HG03139 (cell line): ENCODE measurements around the gene STARD3NL.

Experiments
- ATAC-seq: cut with Tn5 transposase; IDR thresholded peaks from one replicate; pipeline ENCODE4 v1.9.1; 2021; ENCODE audit not compliant: unreplicated experiment

The STARD3NL gene

DNA sequence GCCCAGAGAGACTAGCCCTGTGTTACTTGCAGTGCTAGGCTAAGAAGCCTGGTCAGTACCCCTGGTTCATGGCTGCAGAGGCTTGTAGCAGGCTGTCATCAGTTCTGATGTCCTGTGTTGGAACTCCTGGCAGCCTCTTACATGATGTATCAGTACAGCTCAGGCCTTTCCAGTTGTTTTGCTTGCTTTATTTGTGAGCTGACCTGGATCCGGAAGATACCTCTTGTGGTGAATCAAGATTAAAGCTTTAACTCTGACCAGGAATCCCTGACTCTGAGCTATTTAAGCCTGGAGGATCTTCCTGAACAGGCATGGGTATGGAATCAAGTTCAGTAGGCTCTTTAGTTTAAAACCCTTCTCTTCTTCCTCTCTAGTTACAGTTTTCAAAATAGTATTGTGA, 4.4 kb downstream of the STARD3NL start:
- no peak for ATAC-seq

DNA sequence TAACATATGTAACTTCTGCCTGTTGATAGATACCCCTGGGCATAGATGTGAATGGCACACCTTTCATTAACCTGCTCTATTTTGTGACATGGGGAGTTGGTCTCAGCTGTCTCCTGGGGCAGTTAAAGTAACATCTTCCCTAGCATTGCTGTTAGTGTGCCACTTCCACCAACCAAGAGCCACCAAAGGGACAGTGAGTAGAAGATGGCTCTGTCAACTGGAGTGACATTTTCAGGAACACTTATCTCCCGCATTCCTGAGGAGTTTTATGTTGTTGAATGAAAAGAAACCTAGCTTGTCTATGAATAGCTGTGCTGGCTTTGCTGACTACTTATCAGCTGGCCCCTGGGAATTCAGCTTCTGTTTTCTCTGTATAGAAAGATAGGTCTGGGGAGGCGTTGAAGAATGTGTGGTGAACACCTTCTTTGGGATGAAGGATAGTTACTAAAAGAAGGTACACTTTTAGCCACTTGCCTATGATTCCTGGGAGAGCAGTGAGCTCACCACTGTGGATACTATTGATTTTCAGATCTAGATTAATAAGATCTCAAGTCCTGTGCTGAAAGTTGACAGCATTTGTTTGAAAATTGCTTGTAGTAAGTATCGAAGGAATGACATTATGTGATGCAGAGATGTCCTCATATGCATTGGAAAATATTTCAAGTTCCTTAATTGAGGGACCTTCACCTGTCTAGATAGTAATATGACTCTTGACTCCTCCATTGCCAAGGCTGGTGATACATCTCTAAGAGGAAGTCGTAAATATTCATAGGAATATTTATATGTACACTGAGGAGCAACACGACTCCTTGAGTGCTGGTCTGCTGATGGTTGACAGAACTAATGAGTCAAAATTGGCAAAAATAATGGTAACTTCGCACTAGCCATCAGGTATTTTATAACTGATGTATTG, 7.6 kb downstream of the STARD3NL start:
- ATAC-seq: no peak

DNA sequence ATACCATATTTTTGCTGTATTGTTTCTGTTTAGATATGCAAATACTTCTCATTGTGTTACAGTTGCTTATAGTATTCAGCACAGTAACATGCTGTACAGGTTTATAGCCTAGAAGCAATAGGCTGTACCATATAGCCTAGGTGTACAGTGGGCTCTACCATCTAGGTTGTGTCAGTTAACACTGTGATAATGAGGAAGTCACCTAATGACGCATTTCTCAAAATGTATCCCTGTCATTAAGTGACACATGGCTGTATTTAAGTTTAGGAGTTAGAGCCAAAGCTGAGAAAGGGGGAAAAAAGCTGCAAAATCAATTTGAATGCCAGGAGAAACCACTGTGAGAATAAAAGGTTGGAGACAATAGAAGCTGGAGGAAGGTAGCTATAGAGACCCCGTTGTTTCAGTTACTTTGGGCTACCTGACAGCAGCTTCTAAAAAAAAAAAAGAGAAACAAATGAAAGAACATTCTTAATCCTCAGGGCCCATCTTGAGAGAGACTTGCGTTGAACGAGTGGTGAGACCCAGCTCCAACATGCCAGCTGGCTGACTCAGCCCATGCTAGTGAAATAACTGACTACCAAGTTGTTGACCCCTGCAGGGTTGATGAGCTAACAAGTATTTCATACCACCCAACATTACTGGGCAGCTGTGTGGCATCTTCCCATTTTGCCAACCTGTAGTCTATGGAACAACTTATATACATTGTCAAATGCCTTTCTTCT, 8.7 kb downstream of the STARD3NL start:
- ATAC-seq: no peak

DNA sequence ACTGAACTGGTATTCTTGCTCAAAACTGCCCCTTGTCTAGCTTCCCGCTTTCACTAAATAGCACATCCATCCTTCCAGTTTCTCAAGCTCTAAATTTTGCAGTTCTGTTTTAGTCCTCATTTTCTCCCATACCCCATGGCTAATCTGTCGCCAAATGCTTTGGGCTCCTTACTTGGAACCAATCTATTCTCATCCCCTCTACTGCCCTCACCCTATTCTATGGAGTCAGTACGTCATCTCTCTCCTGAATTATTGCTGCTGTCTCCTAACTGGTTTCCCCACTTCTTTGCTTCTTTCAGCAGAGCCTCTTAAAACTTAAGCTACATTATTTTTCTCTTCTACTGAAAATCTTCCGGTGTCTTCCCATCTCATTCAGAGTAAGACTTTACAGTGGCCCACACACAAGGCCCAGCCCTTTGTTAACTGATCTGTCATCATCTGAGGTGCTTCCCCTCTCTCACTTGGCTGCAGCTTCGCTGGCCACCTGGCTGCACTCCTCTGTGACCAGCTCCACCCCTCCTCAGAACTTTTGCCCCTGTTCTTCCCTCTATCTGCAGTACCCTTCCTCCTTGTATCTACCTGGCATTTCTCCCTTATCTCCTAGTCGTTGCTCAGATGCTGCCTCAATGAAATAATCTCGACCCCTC, 9.9 kb downstream of the STARD3NL start:
- peak; percentile 88 for ATAC-seq

DNA sequence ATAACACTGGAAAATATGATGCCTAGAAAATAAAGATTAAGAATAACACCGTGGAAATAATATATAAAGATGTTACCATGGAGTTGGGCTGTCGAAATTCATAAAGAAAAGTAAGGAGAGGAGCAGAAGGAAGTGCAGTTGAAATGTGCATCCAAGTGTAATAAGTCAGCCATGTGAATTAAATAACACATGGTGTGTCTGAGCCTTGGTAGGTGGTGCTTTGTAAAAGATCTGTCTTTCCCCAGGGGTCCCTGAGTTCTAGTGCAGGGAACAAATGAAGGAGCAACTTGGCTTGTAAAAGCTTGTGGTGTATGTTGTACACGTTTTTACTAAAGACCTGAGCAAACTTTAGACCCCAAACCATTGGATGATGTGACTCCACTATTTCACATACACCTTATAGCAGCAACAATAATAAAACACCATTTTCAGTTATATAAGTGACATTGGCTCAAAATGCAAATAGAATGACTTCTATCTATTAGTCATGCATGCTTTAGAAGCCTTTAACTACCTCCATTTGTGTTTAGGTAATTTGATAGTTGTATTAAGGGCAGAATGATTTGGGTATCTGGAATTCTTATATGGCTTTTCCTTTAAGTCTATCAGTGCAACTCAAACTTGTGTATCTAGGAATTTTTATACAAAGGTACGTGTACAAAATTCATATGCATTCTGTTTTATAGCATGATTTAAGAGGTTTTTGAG, 11.3 kb downstream of the STARD3NL start:
- no peak for ATAC-seq

DNA sequence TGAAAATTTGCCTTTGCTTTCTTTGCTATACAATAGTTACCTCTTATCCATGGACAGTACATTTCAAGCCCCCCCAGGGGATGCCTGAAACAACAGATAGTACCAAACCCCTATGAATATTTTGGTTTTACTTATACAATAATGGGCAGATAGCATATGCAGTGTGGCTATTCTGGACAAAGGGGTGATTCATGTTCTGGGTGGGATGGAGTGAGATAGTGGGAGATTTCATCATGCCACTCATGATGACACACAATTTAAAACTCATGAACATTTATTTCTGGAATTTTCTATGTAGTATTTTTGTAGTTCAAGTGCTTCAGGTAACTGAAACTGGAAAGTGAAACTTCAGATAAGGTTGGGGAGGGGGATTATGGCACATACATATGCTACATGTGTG, 12.0 kb downstream of the STARD3NL start:
- no peak for ATAC-seq

DNA sequence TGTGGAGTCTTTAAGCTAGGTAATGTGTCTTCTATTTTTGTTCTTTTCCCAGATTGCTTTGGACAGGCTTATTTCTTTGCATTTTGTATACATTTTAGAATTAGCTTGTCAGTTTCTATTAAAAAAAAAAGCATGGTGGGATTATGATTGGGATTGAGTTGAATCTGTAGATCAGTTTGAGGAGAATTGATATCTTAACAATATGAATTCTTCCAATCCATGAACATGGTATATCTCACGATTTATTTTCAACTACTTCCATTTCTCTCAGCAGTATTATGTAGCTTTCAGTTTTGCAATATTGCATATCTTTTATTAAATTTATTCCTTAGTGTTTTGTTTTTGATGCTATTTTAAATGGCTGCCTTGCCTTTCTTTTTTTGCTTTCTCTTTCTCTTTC, 13.7 kb downstream of the STARD3NL start:
- no peak for ATAC-seq

DNA sequence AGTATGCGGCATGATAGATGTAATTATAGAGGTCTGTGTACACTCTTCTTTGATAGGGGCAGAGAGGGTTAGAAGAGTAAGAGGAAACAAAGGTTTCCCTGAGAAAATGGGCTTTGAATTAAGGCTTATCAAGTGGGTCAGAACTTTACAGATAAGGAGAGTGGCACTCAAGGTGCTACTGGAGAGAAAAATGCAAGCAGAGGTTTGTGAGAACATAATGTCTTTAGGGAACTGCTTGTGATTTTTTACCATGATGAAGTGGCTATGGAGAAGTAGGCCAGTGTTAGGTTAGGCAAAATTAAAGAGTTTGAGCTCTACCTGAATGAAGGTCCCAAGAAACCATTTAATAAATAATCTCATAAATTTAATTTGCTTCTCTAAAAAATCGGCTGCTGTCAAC, 14.3 kb downstream of the STARD3NL start:
- no peak for ATAC-seq

DNA sequence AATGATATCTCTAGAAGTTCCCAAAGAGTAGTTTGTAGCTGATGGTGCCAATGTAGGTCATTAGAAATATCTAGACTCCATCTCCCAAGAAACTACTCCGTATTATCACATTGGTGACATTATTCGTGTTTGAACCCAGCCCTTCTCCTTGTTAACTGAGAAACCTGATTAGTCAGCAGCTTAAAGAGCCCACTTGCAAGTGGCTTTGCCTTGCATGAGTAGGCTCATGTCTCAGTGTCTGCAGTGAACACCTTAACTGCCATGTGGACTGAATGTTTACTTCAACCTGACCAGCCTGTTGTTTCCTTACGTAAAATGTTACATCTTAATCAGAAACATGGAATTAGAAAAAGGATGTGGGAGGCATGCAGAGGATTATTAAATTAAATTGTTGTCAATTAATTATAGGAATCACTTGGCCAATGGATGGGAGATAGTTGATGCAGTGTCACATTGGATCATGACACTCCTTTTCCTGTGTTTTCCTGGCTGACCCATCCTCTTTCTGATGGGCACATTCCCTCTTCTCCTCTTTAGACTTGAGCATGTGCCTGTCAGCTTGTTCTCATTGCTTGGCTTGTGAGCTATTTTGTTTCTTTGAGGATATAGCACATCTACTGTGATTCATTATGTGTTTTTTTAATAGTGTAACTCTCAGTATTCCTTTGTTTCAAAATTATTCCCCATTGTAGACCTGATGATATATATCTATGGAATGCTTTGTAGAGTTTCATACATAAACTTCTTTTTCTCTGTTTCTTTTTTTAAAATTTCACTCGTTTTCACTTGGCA, 18.0 kb downstream of the STARD3NL start:
- no peak for ATAC-seq

DNA sequence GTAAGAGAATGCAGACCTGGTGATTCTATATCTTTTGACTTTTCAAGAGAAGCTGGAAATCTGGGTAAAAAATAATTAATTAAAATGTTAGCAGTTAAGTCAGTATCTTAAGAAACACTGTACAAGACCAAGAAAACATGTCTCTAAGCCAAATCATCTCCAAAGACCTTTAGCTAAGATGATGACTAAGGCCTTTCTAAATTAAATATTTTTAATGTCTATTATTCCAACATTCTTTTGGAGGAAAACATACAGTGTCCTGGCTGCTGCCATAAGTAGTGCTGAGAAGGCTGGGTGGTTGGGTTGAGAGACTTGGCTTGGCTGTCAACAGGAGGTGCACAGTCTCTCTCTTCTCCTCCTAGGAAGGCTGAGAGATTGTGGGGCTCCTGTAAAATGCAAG, 20.3 kb downstream of the STARD3NL start:
- no peak for ATAC-seq

DNA sequence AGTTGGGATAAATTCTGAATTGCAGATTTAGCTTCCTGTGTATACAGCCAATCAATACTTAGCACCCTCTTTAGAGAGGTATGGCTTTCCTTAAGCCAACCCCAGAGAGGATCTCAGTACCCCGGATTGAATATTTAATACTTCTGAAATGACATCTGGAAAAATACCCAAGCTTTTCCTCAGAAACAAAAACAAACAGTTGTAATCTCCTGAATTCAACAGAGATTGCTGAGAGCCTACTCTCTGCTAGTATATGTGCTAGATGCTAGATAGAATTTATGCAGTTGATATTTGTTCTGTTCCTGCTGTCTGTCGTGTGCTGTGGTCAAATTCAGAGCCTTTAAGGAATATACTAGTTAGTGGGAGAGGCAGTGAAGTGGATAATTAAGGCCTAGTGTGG, 21.1 kb downstream of the STARD3NL start:
- no peak for ATAC-seq

DNA sequence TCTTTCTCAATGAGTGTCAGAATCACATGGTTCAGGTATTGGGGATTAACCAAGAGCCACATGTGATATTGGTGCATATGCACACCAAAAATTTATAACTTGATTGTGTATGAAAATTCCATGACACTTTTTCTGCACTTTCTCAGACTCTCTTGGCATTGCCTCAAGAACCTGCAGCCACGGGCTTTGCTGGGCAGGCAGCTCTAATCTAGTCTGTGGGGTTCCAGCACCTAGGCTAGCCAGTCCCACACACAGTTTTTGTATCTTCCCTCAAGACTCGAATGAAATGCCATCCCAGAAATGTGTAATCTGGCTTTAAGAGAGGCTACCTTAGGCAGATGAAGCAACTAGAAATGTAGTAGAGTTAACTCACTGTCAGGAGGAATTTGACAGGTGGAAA, 21.7 kb downstream of the STARD3NL start:
- no peak for ATAC-seq

DNA sequence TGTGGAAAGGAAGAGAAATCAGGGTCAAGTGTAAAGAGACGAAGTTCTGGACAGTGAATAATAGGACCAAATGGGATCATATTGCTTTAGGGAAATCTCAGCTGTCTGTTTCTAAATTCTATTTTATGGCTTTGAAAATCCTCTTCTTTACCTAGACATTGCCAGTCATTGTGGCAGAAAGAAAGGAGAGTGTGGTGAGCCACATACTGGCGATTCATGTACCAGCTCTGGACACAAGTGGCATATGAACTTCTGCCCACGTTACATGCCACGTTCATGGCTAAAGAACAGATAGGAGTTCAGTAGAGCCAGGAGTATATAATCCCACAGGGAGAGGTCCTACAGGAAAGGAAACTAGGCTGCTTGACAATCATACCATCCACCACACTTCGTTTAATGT, 28.0 kb downstream of the STARD3NL start:
- ATAC-seq: no peak

DNA sequence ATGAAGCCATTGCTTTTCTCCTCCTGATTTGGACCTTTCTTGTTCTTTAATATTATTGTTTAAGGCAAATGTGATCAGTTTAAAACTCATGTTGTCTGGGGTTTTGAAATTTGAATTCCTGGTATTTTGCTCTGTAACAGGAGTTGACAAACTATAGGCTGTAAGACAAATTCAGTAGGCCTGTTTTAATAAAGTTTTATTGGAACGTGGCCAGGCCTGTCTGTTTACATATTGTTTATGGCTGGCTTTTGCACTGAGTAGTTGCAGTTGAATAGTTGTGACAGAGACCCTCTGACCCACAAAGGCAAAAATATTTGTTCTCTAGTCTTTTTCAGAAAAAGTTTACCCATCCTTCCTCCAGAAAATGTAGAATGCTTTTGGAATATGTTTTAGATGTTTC, 29.8 kb downstream of the STARD3NL start:
- ATAC-seq: no peak

DNA sequence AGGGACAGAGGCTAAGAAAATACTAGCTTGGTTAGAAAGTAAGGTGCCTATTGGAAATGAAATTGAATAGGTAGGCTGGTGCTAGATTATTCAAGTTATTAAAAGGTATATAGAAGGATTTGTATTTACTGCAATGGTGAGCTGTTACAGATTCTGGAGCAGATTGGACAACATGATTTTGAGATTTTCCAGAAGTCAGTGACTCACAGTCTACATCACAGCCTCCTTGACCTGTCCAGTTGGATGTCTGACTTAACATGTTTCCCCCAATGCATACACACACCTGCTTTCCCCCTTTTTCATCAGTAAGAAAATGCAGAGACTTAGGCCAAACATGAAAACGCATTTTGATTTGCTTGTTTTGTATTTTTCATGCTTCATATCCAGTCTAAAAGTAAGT, 33.4 kb downstream of the STARD3NL start:
- ATAC-seq: no peak

DNA sequence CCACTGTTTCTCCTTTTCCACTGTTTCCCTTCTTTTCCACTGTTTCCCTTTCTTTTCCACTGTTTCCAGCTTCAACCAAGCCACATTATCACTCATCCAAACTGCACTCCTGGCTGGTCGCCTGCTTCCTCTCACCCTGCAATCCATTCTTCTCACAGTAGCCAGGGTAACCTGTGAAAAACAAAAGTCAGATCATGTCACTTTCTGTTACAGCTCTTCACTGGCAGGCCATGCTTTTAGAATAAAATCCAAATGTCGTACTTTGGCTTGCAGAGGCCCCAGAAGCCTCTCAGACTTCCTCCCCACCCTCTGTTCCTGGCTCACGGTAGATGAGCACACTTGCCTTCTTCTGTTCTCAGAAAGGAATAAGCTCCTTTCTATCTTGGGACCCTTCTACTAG, 33.9 kb downstream of the STARD3NL start:
- no peak for ATAC-seq

DNA sequence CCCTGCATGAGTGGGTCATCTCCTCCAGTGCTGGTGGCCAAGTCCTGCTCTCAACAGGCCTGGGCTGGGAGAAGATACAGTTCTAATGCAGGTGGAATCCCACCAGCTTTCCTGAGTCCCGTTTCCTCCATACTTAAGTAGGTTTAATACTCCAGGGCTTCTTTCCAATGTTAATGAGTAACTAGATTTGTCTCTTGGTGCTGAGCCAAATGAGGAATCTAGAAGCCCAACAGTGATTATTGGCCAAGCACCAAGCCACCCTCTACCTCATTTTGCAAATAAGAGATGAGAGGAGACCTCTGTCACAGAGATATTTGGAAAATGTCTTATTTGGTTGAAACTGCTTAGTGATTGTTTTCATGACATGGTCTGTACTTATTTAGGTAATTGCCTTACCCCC, 37.1 kb downstream of the STARD3NL start:
- ATAC-seq: no peak

DNA sequence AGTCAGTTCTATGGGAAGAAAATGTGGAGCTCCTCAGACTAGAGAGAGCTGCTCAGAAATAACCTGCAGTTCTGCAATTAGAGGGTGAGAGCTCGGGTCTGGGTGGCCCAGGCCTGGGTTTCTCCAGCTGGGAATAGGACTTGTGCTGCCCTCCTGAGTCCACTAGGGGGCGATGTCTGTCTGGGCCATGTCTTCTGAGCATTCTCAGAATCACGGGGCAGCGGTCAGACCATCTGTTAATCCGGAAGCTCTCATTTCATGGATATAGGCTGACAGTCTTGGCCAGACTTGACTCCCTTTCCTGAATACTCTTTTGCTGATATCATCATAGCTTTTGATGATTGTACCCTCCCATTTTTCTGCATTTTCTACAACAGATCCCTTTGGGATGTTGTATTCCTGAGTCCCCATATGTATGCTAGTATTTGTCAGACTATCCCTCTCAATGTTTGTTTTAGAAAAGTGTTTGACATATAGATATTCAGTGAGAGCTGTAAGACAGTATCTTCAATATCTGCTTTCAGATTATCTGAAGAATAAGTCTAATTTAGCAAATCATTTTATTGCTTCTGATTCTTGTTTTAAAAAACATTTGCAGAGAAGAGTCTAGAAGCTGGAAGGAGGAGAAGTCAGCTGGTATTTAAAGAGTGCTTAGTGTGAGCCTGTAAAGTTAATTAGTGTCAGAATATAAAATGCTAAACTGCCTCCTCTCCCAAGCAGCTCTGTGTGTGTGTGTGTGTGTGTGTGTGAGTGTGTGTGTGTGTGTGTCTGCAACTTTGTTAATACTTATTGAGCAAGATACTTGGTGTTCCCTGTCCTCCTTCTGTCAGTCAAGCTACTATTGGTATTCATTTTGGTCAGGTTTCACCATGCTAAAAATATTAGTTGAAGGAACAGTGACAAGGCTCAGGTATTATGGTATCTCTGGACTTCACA, 38.0 kb downstream of the STARD3NL start:
- peak; percentile 96 for ATAC-seq

DNA sequence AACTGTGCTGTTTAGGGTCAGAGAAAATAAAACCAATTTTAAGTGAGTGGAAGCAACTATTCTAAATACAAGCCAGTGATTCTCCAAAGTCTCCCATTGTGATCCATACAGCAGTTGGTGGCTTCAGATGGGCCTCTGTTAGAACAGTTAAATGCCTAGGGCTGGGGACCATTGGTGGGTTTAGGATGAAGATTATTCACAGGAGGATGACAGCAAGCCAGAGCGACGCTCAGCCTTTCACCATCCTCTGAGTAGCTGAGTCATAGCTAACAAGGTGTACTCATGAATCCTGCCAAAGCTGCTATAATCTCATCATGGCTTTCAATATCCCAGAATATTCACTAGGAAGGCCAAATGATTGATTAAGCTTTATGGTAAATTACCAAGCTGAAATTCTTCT, 39.6 kb downstream of the STARD3NL start:
- no peak for ATAC-seq
